Brain microvascular endothelial cell (primary cell): ENCODE results near the gene HAL.

ENCODE experiments used
- DNase-seq: peaks from one replicate; pipeline ENCODE4 v3.0.0-alpha.2; 2020
- H3K27ac ChIP-seq: fragments of 250-450 bp; sonication (Bioruptor Pico); 2 replicates; pipeline ENCODE4 v1.5.1; 2020; ENCODE audit warnings: mild to moderate bottlenecking, moderate library complexity
- H3K27me3 ChIP-seq: fragments of 250-450 bp; sonication (Bioruptor Pico); replicated peaks from 2 replicates; pipeline ENCODE4 v1.5.1; 2020; ENCODE audit warnings: mild to moderate bottlenecking
- H3K36me3 ChIP-seq: fragments of 250-450 bp; sonication (Bioruptor Pico); replicated peaks from 2 replicates; pipeline ENCODE4 v1.5.1; 2020; ENCODE audit warnings: mild to moderate bottlenecking
- H3K4me3 ChIP-seq: 2 replicates; pipeline ENCODE4 v1.5.1; 2011; ENCODE audit warnings: low read depth, mild to moderate bottlenecking, control low read depth, low read length, moderate library complexity
- in situ Hi-C: cut with HindIII; loops from 2 replicates; pipeline ENCODE4 v1.10.0; 2017; ENCODE audit warnings: low sequenced_read_pairs, low pct_ligation_motif_present
- TF ChIP-seq, protein P1 (sequence below): IDR thresholded peaks from 2 replicates; pipeline ENCODE4 v1.5.1; 2011; ENCODE audit warnings: low read depth, mild to moderate bottlenecking, moderate library complexity, low read length, control low read depth, inconsistent platforms; ENCODE audit errors: missing control alignments

The HAL gene

GRCh38 chr12:95986635-95987570, 9.2 kb downstream of the HAL start:
- H3K27me3 ChIP-seq = peaks cover 4% of the 10 kb centered on the region

GRCh38 chr12:95984682-95985081, 11.5 kb downstream of the HAL start:
- H3K36me3 ChIP-seq = no peaks in the 10 kb centered on the region
- H3K4me3 ChIP-seq = no peak overlapping the region
- H3K27ac ChIP-seq = no peak overlapping the region
- TF ChIP-seq, protein P1, sequence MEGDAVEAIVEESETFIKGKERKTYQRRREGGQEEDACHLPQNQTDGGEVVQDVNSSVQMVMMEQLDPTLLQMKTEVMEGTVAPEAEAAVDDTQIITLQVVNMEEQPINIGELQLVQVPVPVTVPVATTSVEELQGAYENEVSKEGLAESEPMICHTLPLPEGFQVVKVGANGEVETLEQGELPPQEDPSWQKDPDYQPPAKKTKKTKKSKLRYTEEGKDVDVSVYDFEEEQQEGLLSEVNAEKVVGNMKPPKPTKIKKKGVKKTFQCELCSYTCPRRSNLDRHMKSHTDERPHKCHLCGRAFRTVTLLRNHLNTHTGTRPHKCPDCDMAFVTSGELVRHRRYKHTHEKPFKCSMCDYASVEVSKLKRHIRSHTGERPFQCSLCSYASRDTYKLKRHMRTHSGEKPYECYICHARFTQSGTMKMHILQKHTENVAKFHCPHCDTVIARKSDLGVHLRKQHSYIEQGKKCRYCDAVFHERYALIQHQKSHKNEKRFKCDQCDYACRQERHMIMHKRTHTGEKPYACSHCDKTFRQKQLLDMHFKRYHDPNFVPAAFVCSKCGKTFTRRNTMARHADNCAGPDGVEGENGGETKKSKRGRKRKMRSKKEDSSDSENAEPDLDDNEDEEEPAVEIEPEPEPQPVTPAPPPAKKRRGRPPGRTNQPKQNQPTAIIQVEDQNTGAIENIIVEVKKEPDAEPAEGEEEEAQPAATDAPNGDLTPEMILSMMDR = no peak
- peaks cover 2% of the 10 kb centered on the region for H3K27me3 ChIP-seq
- in situ Hi-C loops = no loop called here
- no peak for DNase-seq

More at GRCh38 chr12:95986635-95987570, 9.2 kb downstream of the HAL start:
- Histone ChIP-seq H3K36me3 (no peaks in the 10 kb centered on the region), H3K27ac (no peak overlapping the region), H3K4me3 (no peak overlapping the region)
- in situ Hi-C loops = no loop called here
- TF ChIP-seq, protein P1 = no peak
- DNase-seq = no peak

DNA sequence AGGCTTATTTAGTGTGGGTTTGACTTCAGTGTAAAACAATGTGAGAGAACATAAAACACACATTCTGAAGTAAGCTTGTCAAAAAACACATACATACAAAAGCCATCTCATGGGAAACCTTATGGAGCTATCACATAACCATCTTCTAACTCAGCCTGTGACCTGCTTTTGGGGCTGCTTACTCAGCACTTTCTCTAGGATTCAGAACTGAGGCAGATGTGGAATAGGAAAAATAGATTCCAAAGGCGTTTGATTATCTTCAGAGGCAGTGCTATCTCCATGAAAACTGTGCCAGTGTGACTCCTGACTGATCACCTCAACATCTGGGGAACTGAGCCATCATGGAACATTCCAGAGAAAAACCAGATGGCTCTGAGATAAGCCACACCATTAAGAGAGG, 13.5 kb downstream of the HAL start:
- Histone ChIP-seq H3K4me3 (no peak overlapping the region), H3K27ac (no peak overlapping the region), H3K36me3 (no peaks in the 10 kb centered on the region), H3K27me3 (no peaks in the 10 kb centered on the region)
- no peak for DNase-seq
- TF ChIP-seq, protein P1 = no peak
- in situ Hi-C loops = no loop called here

- TF ChIP-seq, protein P1 = no peak
- Histone ChIP-seq H3K36me3 (no peaks in the 10 kb centered on the region), H3K27ac (no peak overlapping the region), H3K4me3 (no peak overlapping the region), H3K27me3 (no peaks in the 10 kb centered on the region)
- no peak for DNase-seq
- in situ Hi-C loops = no loop called here
Observed at GRCh38 chr12:95980437-95980836, 15.7 kb downstream of the HAL start.

DNA sequence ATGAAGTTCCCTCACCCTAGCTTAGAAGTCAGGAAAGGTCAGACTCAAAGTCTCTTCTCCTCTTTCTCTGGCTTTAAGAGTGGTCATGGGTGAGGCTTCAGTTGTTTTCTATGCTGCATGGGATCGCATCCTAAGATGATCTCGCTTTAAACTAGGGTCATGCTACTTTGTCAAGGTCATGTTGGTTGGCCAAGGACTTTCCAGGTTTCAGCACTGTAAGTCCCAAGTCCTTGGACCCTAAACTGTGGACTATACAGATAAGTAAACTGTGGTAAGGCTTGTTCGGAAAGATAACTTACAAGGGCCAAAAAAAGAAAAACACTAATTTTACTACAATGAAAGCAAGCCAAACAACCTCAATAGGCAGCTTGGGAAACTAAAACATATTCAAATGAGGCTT, 17.4 kb downstream of the HAL start:
- in situ Hi-C loops = no loop called here
- TF ChIP-seq, protein P1 = no peak

DNA sequence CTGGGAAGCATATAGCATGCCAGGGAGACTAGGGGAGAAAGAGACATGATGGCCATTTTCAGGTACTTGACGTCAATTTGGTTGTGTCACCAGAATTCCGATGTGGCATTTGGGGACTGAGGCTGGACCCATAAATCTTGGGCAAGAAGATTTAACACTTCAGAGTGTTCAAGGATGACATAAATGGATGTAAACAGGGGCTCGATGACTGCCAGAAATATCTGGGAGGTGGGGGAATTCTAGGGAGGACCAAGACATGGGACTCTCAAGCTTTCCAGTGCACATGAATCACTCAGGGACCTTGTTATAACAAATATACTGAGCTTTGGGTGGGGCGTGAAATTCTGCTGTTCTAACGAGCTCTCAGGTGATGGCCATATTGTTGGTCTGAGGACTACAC, 17.8 kb downstream of the HAL start:
- Histone ChIP-seq H3K4me3 (no peak overlapping the region), H3K36me3 (no peaks in the 10 kb centered on the region), H3K27me3 (no peaks in the 10 kb centered on the region), H3K27ac (no peak overlapping the region)
- DNase-seq = no peak
- TF ChIP-seq, protein P1 = no peak
- in situ Hi-C loops = no loop called here

More for the DNA sequence above, 17.4 kb downstream of the HAL start:
- Histone ChIP-seq H3K36me3 (no peaks in the 10 kb centered on the region), H3K4me3 (no peak overlapping the region), H3K27me3 (no peaks in the 10 kb centered on the region), H3K27ac (no peak overlapping the region)
- no peak for DNase-seq
